GM10266 (cell line): ENCODE results near the gene PPP4R2.
A peak's percentile ranks its signal among the peaks of the same experiment; 100 is the strongest.

Experiments used
- DNase-seq: peaks from one replicate; pipeline ENCODE4 v3.0.0; 2012; ENCODE audit errors: extremely low spot score
- TF ChIP-seq, protein P1 (sequence below): IDR thresholded peaks from 2 replicates; pipeline ENCODE4 v1.5.1; 2012; ENCODE audit warnings: mild to moderate bottlenecking, low read depth; ENCODE audit not compliant: control insufficient read depth, insufficient read depth; ENCODE audit errors: missing control alignments

The PPP4R2 gene, protein sequence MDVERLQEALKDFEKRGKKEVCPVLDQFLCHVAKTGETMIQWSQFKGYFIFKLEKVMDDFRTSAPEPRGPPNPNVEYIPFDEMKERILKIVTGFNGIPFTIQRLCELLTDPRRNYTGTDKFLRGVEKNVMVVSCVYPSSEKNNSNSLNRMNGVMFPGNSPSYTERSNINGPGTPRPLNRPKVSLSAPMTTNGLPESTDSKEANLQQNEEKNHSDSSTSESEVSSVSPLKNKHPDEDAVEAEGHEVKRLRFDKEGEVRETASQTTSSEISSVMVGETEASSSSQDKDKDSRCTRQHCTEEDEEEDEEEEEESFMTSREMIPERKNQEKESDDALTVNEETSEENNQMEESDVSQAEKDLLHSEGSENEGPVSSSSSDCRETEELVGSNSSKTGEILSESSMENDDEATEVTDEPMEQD

GRCh38 chr3:72996473-72997333 lies at the start of gene PPP4R2:
Gene PPP4R2, plus strand, starts transcription at chr3:72996811. Its CDS starts 227 bp downstream, at chr3:72997038.
- TF ChIP-seq, protein P1, sequence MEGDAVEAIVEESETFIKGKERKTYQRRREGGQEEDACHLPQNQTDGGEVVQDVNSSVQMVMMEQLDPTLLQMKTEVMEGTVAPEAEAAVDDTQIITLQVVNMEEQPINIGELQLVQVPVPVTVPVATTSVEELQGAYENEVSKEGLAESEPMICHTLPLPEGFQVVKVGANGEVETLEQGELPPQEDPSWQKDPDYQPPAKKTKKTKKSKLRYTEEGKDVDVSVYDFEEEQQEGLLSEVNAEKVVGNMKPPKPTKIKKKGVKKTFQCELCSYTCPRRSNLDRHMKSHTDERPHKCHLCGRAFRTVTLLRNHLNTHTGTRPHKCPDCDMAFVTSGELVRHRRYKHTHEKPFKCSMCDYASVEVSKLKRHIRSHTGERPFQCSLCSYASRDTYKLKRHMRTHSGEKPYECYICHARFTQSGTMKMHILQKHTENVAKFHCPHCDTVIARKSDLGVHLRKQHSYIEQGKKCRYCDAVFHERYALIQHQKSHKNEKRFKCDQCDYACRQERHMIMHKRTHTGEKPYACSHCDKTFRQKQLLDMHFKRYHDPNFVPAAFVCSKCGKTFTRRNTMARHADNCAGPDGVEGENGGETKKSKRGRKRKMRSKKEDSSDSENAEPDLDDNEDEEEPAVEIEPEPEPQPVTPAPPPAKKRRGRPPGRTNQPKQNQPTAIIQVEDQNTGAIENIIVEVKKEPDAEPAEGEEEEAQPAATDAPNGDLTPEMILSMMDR = no peak
- peak; percentile 85 for DNase-seq

DNA sequence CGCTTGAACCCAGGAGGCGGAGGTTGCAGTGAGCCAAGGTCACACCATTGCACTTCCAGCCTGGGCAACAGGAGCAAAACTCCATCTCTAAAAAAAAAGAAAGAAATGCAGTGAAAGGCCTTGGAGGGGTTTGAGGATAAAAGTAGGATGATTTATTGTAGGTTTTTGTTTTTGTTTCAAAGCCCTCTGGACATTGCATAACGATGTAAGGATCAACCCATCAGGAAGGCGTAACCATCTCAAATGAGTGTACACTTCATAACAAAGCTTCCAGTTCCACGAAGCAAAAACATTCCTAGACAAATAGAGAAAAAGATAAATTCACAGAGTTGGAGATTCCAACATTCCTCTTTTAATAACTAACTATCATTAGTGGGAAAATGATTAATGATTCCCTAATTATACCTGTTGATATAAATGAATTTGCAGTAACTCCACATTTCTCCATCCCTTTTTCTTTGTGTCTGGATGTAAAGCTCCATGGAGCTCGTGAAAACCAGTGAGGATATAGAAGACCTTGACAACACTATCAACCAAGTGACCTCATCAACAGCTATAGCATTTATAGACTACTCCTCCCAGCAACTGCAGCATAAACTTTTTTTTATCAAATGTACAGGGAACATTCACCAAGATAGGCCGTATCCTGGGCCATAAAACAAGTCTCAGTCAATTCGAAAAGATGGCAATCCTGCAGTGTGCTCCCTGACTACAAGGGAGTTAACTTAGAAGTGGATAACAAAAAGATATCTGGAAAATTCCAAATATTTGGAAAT lies 48.7 kb upstream of the PPP4R2 start:
- DNase-seq = no peak
- TF ChIP-seq, protein P1 = no peak

DNA sequence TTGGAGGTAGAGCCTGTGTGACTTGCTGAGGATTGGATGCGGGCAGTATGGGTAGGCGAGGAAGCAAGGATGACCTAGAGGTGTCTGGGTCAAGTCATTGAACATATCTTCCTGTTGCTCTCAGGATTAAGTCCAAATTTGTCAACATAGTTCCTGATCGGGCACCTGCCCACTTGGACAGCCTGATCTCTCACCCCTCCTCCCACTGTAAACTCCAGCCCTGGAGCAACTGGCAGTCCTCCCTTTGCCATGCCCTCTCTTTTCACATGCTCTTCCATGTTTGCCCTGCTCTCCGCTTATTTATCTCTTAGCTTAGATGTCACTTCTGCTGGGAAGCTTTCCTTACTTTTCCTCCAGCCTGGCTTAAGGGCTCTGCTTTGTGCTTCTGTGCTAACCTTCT lies 47.6 kb upstream of the PPP4R2 start:
- DNase-seq = no peak
- TF ChIP-seq, protein P1 = no peak

- DNase-seq = no peak
- TF ChIP-seq, protein P1 = no peak
Measured at GRCh38 chr3:72950372-72950771, 46.2 kb upstream of the PPP4R2 start.

DNA sequence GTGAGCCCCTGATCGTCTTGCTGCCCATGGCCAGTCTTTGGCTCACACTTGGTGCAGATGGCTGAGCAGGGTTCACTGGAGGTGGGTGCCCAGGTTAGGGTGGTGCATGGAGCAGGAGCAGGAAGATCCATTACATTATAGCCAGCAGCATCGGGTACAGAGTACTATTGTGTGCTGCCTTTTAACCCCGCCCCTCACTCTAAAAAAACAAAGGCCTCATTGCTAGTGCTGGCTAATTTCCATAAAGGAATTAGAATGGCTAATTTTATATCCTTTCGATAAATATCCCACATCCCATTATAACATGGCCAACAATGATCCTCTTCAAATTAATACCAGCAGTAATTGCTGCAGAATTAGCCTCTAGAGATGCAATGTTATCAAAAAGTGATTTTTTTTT lies 45.8 kb upstream of the PPP4R2 start:
- DNase-seq = no peak
- TF ChIP-seq, protein P1 = no peak

GRCh38 chr3:72951259-72951722 lies 45.3 kb upstream of the PPP4R2 start:
- TF ChIP-seq, protein P1 = no peak
- no peak for DNase-seq
